Endothelial cell of umbilical vein (primary cell): ENCODE results near the gene PHACTR1. TPM values are rescaled to one million over a fixed set of nuclear protein-coding genes. Genes with fewer than 3 reads are reported as not detected.

Source experiments
- BruUV-seq: library from RNA; stranded (reverse); fragments of 400-500 nt; replicated peaks from 2 replicates; lab custom pipeline; 2021; lab: Mats Ljungman, UMichigan
- CTCF ChIA-PET: fragments of 300-600, 350-600 bp; sonication (Branson Sonifier 250); formaldehyde crosslinking; loops from one replicate; lab custom pipeline; 2021; ENCODE audit warnings: antibody characterized with exemption, inconsistent platforms; lab: Charles Lee
- POLR2A ChIA-PET: fragments of 300-600, 350-600 bp; sonication (Branson Sonifier 250); formaldehyde crosslinking; loops from one replicate; lab custom pipeline; 2021; ENCODE audit warnings: antibody characterized with exemption, inconsistent platforms; lab: Charles Lee
- DNase-seq: peaks from one replicate; pipeline ENCODE4 v3.0.0-alpha.2; 2011; ENCODE audit warnings: low read depth, low spot score
- FAIRE-seq: peaks from 2 replicates; lab custom pipeline; 2011; peaks lifted over from hg19 to GRCh38; lab: Jason Lieb, UNC
- H2AFZ ChIP-seq: 2 replicates; pipeline ENCODE4 v1.6.0; 2012; ENCODE audit warnings: low read depth, low read length, control low read depth, inconsistent platforms
- H3K27ac ChIP-seq: 2 replicates; pipeline ENCODE4 v1.5.1; 2011; ENCODE audit warnings: low read depth, mild to moderate bottlenecking, control low read depth, low read length, moderate library complexity; ENCODE audit not compliant: insufficient read depth
- H3K27me3 ChIP-seq, 2 experiments: 2 replicates each; pipeline versions ENCODE4 v1.6.0 to v1.6.1; 2011; ENCODE audit warnings: low read length in 2 of 2, mixed read lengths in 1 of 2; ENCODE audit not compliant: control insufficient read depth in 2 of 2, insufficient read depth in 2 of 2
- H3K36me3 ChIP-seq, 2 experiments: 2 replicates in 1 of 2; 3 replicates in 1 of 2; pipeline ENCODE4 v1.5.1; 2011; ENCODE audit warnings: low read length in 2 of 2, mild to moderate bottlenecking in 1 of 2, moderate library complexity in 1 of 2; ENCODE audit not compliant: control insufficient read depth in 2 of 2, insufficient read depth in 2 of 2; ENCODE audit errors: extremely low read depth in 1 of 2
- H3K4me1 ChIP-seq: 3 replicates; pipeline ENCODE4 v1.5.1; 2011; ENCODE audit warnings: mild to moderate bottlenecking, low read length; ENCODE audit not compliant: control insufficient read depth, insufficient read depth; ENCODE audit errors: extremely low read depth
- H3K4me2 ChIP-seq: 2 replicates; pipeline ENCODE4 v1.6.1; 2011; ENCODE audit warnings: low read length, control low read depth, mixed read lengths; ENCODE audit not compliant: insufficient read depth
- H3K4me3 ChIP-seq, 3 experiments: fragments of 200-600 bp in 1 of 3; sonication (generic), shearing (Covaris generic) in 1 of 3; replicated peaks in 1 of 3; 2 replicates each; pipeline ENCODE4 v1.5.1; 2011 to 2016; ENCODE audit warnings: control low read depth in 3 of 3, low read length in 3 of 3, mild to moderate bottlenecking in 2 of 3, inconsistent platforms in 1 of 3, low read depth in 1 of 3, moderate library complexity in 1 of 3; ENCODE audit not compliant: insufficient read depth in 1 of 3
- H3K79me2 ChIP-seq: 2 replicates; pipeline ENCODE4 v1.6.0; 2012; ENCODE audit warnings: low read length, inconsistent platforms; ENCODE audit not compliant: control insufficient read depth, insufficient read depth
- H3K9ac ChIP-seq: replicated peaks from 2 replicates; pipeline ENCODE3; 2011; ENCODE audit warnings: low read length, control low read depth; ENCODE audit not compliant: insufficient read depth; ENCODE audit errors: extremely low read depth
- H3K9me1 ChIP-seq: replicated peaks from 3 replicates; pipeline ENCODE4 v1.6.0; 2011; ENCODE audit warnings: mild to moderate bottlenecking, low read length; ENCODE audit not compliant: control insufficient read depth, insufficient read depth; ENCODE audit errors: extremely low read depth
- H3K9me3 ChIP-seq: replicated peaks from 2 replicates; pipeline ENCODE4 v1.5.1; 2012; ENCODE audit warnings: low read length, inconsistent platforms; ENCODE audit not compliant: control insufficient read depth, insufficient read depth
- H4K20me1 ChIP-seq: replicated peaks from 2 replicates; pipeline ENCODE3; 2011; ENCODE audit warnings: mild to moderate bottlenecking, low read length; ENCODE audit not compliant: control insufficient read depth, insufficient read depth; ENCODE audit errors: extremely low read depth
- EZH2 ChIP-seq: IDR thresholded peaks from 2 replicates; pipeline ENCODE4 v1.6.1; 2012; ENCODE audit warnings: borderline replicate concordance, low read depth, mild to moderate bottlenecking, moderate library complexity, low read length, inconsistent platforms; ENCODE audit not compliant: severe bottlenecking
- FOS ChIP-seq: IDR thresholded peaks from 2 replicates; pipeline ENCODE4 v1.6.1; 2011; ENCODE audit warnings: mild to moderate bottlenecking, low read length, moderate library complexity, borderline replicate concordance; ENCODE audit not compliant: insufficient read depth
- GATA2 ChIP-seq: IDR thresholded peaks from 2 replicates; pipeline ENCODE4 v1.7.0; 2011; ENCODE audit warnings: low read depth, mild to moderate bottlenecking, moderate library complexity, mixed read lengths, low read length; ENCODE audit not compliant: insufficient read length, insufficient read depth
- JUN ChIP-seq: IDR thresholded peaks from 2 replicates; pipeline ENCODE4 v1.6.1; 2011; ENCODE audit warnings: borderline replicate concordance, low read depth; ENCODE audit not compliant: insufficient read length, insufficient read depth
- MYC ChIP-seq: IDR thresholded peaks from one replicate; pipeline ENCODE4 v1.6.1; 2011; ENCODE audit warnings: mild to moderate bottlenecking, low read depth, low read length
- POLR2A ChIP-seq: IDR thresholded peaks from 2 replicates; pipeline ENCODE4 v1.6.1; 2012; ENCODE audit warnings: low read depth, mild to moderate bottlenecking, control low read depth, low read length
- POLR2AphosphoS5 ChIP-seq: IDR thresholded peaks from 2 replicates; pipeline ENCODE4 v1.6.1; 2012; ENCODE audit warnings: low read depth, mild to moderate bottlenecking, control low read depth, low read length, moderate library complexity; ENCODE audit not compliant: insufficient read depth
- dilution Hi-C: fragments of 300-500 bp; cut with MboI; formaldehyde crosslinking; loops from one replicate; pipeline ENCODE4 v1.15.0; 2019; ENCODE audit warnings: low sequenced_read_pairs; ENCODE audit not compliant: extremely low pct_ligation_motif_present
- intact Hi-C: fragments of 100-400 bp; cut with micrococcal nuclease; formaldehyde crosslinking; loops from one replicate; pipeline ENCODE4 v1.10.0; 2022
- polyA plus RNA-seq, 4 experiments: library from polyadenylated mRNA; depleted of rRNA in 3 of 4; stranded (reverse) in 3 of 4; unstranded in 1 of 4; fragments of >200 nt; gene quantifications; 2 replicates each; pipeline versions ENCODE4 v1.2.1 to v1.2.3, GENCODE V29; 2011 to 2012; ENCODE audit warnings: missing spikeins in 1 of 4
- total RNA-seq: library from RNA; stranded (reverse); gene quantifications from 2 replicates; pipeline ENCODE4 v1.2.3, GENCODE V29; 2021
- TF ChIP-seq, protein P1 (sequence below), 2 donors: IDR thresholded peaks; 1 replicate in 1 of 2; 2 replicates in 1 of 2; pipeline ENCODE4 v1.5.1; 2011; ENCODE audit warnings: low read length in 2 of 2, mild to moderate bottlenecking in 2 of 2, moderate library complexity in 2 of 2, control low read depth in 1 of 2, inconsistent platforms in 1 of 2, low read depth in 1 of 2; ENCODE audit not compliant: insufficient read depth in 1 of 2; ENCODE audit errors: extremely low read depth in 1 of 2
- TF ChIP-seq, protein P2 (sequence below): IDR thresholded peaks from 2 replicates; pipeline ENCODE4 v1.6.1; 2011; ENCODE audit not compliant: insufficient read depth, insufficient read length

The PHACTR1 gene
- total and polyA plus RNA-seq, 2 donors (not counting 3 experiments of a cell fraction or from before 2014, with no cell fraction given) = 2.4 to 23.2 TPM

DNA sequence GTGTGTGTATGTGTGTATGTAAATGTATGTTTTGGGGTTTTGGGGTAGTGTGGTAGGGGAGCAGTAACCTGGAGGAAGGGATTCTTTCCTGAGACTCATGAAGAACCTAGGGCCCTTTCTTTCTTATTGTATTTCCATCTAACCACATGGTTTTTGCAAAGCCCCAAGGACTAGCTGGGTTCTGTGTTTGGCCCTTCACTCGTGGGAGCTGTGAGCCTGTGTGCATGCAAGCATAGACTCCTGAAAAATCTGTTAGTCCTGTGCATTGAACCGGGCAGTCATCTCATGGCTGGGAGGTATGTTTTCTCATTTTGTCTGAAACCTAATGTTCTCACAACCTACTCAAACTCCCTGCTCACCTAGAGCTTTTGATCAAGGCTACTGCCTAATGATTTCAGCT lies 219.1 kb downstream of the PHACTR1 start:
- peaks cover 0 to 1% of the 10 kb centered on the region in 2 experiments for H3K27me3 ChIP-seq
- ChIA-PET POLR2A (no interaction called here), CTCF (no interaction called here)
- no peaks in the 10 kb centered on the region for H3K9me1 ChIP-seq
- no peaks in the 10 kb centered on the region for H3K36me3 ChIP-seq
- H4K20me1 ChIP-seq = no peaks in the 10 kb centered on the region
- no TSS peak for BruUV-seq
- dilution Hi-C loops (no loop called here), intact Hi-C loops (no loop called here)
- no peaks in the 10 kb centered on the region for H3K4me1 ChIP-seq
- no peaks in the 10 kb centered on the region for H3K79me2 ChIP-seq
- no peak overlapping the region for H3K27ac ChIP-seq
- H2AFZ ChIP-seq = no peak overlapping the region
- no peak overlapping the region for H3K4me3 ChIP-seq
- no peaks in the 10 kb centered on the region for H3K9me3 ChIP-seq
- H3K4me2 ChIP-seq = no peak overlapping the region
- no peak for DNase-seq
- TF ChIP-seq, protein P1, sequence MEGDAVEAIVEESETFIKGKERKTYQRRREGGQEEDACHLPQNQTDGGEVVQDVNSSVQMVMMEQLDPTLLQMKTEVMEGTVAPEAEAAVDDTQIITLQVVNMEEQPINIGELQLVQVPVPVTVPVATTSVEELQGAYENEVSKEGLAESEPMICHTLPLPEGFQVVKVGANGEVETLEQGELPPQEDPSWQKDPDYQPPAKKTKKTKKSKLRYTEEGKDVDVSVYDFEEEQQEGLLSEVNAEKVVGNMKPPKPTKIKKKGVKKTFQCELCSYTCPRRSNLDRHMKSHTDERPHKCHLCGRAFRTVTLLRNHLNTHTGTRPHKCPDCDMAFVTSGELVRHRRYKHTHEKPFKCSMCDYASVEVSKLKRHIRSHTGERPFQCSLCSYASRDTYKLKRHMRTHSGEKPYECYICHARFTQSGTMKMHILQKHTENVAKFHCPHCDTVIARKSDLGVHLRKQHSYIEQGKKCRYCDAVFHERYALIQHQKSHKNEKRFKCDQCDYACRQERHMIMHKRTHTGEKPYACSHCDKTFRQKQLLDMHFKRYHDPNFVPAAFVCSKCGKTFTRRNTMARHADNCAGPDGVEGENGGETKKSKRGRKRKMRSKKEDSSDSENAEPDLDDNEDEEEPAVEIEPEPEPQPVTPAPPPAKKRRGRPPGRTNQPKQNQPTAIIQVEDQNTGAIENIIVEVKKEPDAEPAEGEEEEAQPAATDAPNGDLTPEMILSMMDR (IDR thresholded peaks at IDR 0.05; ENCODE audit: extremely low read depth in 1 of 2, insufficient read depth in 1 of 2, low read depth in 1 of 2, low read length in 2 of 2) = no peak
- TF ChIP-seq JUN (no peak), EZH2 (no peak), FOS (no peak), POLR2A (no peak), GATA2 (no peak), POLR2AphosphoS5 (no peak), MYC (no peak)
- TF ChIP-seq, protein P2, sequence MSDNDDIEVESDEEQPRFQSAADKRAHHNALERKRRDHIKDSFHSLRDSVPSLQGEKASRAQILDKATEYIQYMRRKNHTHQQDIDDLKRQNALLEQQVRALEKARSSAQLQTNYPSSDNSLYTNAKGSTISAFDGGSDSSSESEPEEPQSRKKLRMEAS = no peak
- no peak for FAIRE-seq
- H3K9ac ChIP-seq = no peak overlapping the region
